SKM-1 (cell line): Measurements from ENCODE around the gene C14orf132.

Experiments
- DNase-seq: peaks from one replicate; lab custom pipeline; 2025; ENCODE audit not compliant: unreplicated experiment; lab: John Stamatoyannopoulos, UW

The C14orf132 gene

GRCh38 chr14:96096639-96097610 lies 57.8 kb downstream of the C14orf132 start:
- DNase-seq, result no peak

- DNase-seq, result no peak
Measured at GRCh38 chr14:96097752-96098151, 58.6 kb downstream of the C14orf132 start.

GRCh38 chr14:96098309-96098998 lies 59.3 kb downstream of the C14orf132 start:
- no peak for DNase-seq

GRCh38 chr14:96098999-96099335 lies 59.8 kb downstream of the C14orf132 start:
- DNase-seq, result no peak

GRCh38 chr14:96100161-96101064 lies 61.3 kb downstream of the C14orf132 start:
- peak; percentile 0 for DNase-seq

DNA sequence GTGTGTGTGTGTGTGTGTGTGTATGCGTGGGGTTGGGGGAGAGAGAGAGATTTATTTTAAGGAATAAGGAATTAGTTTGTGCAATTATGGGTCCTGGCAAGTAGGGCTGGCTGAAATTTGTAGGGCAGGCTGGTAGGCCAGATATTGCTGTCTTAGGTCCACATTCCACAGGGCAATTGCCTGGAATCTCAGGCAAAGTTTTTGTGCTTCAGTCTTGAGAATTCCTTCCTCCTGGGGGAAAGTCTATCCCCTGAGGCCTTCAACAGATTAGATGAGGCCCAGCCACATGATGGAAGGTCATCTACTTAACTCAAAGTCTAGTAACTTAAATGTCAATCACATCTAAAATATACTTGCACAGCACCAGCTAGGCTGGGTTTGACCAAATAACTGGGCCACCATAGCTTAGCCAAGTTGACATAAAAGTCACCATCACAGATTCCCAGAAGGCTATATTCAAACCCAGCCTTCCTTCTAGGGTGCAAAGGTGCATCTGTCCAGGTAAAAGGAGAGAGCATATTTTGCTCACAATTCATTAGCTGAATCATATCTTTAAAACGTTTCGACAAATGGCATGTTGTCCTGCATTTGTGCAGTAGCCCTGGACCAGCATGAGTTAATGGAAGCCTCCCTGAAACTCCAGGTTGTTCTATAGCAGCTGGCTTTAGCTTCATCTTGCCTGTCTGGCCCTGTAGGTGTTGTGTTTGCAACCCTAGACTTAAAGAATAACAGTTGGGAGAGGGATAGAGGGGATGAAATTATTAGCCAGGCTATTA lies 63.1 kb downstream of the C14orf132 start:
- no peak for DNase-seq

DNA sequence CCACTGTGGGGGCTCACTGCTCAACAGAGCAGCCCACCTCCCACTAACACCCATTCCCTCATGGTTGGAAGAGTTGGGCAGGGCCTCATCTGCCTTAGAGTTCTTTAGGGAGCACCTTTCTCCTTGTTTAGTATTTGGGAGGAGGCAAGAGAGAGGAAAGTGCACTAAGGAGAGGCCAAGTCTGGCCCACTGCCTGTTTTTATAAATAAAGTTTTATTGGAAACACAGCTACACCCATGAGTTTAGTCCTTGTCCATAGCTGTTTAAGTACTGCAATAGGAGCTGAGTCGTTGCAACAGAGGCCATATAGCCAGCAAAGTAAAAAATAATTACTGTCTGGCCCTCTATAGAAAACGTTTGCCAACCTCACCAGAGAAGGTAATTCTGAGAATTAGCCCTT lies 63.9 kb downstream of the C14orf132 start:
- no peak for DNase-seq

DNA sequence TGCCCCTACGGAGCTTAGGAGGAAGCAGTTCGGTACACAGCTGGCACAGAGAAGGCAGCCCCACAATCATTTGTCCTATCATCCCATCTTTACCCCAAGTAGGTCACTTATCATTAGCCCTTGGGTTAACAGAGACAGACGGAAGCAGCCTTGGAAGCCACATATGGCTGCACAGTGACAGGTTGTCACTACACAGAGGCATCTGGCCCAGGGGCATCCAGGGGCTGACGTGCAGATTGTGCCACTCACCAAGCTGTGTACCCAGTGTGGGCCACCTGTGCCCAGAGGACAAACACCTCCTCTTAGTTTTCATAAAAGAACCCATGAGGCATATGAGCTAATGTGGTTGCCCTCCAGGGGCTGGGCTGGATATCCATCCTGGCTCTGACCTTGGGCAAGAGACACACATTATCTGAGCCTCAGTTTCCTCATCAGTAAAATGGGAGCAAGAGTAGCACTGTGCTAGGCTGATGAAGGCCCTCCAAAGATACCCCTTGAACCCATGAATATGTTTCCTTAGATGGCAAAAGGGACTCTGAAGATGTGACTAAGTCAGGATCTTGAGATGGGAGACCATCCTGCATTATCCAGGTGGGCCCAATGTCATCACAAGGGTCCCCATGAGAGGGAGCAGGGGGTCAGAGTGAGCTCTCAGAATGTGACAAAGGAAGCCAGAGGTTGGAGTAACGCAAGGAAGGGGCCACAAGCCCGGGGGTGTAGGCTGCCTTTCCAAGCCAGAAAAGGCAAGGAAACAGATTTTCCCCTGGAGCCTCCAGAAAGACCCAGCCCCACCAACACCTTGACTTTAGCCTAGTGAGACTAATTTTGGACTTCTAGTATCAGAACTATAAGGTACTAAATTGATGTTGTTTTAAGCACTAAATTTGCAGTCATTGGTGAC lies 64.6 kb downstream of the C14orf132 start:
- no peak for DNase-seq

DNA sequence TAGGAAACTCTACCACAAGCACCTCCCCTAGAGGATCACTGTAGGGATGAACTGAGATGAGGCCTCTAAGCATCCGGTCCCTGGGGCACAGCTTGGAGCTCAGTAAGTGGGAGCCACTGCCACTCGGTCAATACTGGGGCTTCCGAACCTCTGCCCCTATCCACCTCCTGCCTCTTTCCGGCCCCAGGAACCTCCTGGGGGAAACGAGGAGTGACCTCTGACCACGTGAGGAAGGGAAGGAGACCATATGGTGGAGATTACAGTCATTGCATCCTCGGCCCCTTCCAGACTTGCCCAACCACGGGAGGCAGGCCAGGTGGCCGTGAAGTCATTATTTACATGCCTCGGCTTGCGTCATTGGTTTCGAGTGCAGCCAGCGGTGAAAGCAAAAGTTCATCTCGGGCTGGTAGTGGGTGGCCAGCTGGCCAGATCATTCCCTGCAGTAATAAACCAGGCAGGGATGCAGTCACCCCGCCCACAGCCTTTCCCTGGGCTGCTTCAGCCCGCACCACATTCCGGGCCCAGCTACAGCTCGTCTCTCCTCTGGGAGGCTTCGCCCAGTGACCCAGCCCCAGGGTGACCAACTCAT lies 65.4 kb downstream of the C14orf132 start:
- DNase-seq, result no peak

DNA sequence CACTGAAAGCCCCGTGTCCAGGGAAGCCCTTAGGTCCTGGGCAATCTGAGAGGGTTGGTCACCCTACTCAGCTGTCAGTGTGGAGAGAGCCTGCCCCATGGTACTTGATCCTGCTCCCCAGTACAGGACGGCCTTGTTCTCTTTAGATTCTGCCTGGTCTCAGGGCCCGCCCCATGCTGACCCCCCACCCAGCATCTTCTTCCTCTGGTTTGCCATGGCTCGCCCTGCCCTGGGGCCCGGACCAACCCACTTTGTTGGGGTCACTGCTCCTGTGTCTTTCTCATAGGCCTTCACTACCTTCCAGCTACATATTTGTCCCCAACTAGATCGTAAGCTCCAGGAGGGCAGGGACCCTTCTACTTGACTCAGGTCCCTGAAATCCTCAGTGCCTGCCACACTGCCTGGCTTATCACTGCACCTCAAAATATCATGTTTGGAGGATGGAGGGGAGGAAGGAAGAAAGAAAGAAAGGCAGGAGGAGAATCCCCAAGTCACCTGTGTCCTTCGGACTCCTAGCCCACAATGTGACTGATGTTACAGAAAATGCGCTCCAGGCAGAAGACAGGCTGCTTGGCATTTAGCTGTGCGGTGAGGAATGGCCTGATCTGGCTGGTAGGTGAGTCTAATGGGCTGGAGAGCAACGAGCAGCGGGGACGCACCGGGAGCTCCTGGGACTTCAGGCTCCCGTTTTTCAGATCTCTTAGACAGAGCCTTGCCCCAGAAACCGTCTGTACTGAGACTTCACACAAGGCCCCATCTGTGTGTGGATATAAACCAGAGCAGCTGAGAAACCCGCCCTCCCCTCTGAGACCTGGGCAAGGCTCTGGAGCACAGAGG lies 66.1 kb downstream of the C14orf132 start:
- DNase-seq, result no peak

GRCh38 chr14:96105926-96106441 lies 66.8 kb downstream of the C14orf132 start:
- DNase-seq, result no peak

DNA sequence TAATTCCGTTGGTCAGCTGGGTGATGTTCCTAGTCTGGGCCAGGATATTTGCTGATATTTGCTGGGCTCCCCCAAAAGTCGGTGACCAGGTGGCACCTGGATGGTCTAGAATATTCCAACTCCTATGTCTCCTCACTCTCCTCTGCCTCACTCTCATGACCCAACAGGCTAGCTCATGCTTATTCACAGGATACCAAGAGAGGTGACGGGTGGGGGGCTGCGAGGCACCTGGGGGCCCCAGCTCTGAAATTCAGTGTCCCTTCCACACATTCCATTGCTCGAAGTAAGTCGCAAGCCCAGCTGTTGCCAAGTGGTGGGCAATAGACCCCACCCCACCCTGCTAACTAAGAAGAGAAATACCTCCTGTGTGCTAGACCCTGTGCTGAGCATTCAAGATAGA lies 67.7 kb downstream of the C14orf132 start:
- DNase-seq, result no peak

GRCh38 chr14:96108061-96108795 lies 69.1 kb downstream of the C14orf132 start:
- no peak for DNase-seq

DNA sequence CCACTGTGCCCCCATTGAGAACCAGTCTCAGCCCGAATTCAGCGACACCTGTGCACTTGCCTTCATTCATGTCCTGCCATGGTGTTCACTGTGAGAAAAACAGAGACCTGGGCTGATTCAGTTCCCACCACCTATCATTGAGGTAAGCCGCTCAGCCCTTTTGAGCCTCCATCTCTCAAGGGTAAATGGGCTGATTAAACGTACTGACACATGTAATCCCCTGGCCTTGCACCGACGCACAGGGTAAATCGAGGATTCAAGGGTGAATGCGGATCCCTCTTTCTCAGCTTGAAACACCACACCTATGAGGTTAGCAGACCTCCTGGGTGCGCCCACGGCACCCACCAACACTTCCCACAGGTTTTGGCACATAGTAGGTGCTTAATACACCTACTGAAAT lies 69.7 kb downstream of the C14orf132 start:
- DNase-seq, result no peak

- DNase-seq, result no peak
Measured at GRCh38 chr14:96109596-96110355, 70.6 kb downstream of the C14orf132 start.

DNA sequence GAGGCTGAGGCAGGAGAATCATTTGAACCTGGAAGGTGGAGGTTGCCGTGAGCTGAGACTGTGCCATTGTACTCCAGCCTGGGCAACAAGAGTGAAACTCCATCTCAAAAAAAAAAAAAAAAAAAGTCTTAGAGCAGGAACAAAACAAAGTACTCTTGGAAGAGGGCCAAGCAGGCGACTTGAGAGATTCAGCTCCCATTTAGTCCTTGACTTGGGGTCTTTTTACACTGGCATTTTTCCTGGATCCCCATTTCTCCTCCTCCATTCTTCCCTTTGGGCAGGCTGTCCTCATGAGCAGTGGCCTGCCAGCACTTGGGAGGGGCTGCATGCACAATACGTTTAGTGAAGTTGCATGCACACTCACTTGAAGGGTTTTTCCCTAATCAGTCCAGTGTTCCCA lies 72.9 kb downstream of the C14orf132 start:
- no peak for DNase-seq

DNA sequence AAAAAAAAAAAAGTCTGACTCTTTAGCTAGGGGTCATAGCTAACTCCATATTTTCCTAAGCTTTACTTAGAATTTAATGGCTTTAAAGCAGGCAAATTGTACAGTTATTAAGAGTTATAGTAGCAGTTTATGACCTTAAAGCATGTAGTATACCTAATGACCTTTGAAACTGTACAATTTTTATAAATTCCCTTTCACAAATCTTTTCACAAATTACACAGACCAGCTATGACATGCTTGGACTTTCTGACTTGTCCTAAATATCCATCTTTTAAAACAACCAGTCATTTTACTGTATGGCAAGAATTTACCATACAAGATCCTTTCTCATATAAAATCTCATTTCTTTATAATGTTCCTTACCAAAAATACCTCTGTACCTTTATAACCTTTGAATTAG lies 74.8 kb downstream of the C14orf132 start:
- DNase-seq, result no peak
